Endothelial cell of umbilical vein (primary cell): ENCODE results near the gene PEX10. TPM values are rescaled to one million over a fixed set of nuclear protein-coding genes. Genes with fewer than 3 reads are reported as not detected.

ENCODE experiments used
- BruUV-seq: library from RNA; stranded (reverse); fragments of 400-500 nt; replicated peaks from 2 replicates; lab custom pipeline; 2021; lab: Mats Ljungman, UMichigan
- CTCF ChIA-PET: fragments of 300-600, 350-600 bp; sonication (Branson Sonifier 250); formaldehyde crosslinking; loops from one replicate; lab custom pipeline; 2021; ENCODE audit warnings: antibody characterized with exemption, inconsistent platforms; lab: Charles Lee
- POLR2A ChIA-PET: fragments of 300-600, 350-600 bp; sonication (Branson Sonifier 250); formaldehyde crosslinking; loops from one replicate; lab custom pipeline; 2021; ENCODE audit warnings: antibody characterized with exemption, inconsistent platforms; lab: Charles Lee
- DNase-seq: peaks from one replicate; pipeline ENCODE4 v3.0.0-alpha.2; 2011; ENCODE audit warnings: low read depth, low spot score
- FAIRE-seq: peaks from 2 replicates; lab custom pipeline; 2011; peaks lifted over from hg19 to GRCh38; lab: Jason Lieb, UNC
- H2AFZ ChIP-seq: 2 replicates; pipeline ENCODE4 v1.6.0; 2012; ENCODE audit warnings: low read depth, low read length, control low read depth, inconsistent platforms
- H3K27ac ChIP-seq: 2 replicates; pipeline ENCODE4 v1.5.1; 2011; ENCODE audit warnings: low read depth, mild to moderate bottlenecking, control low read depth, low read length, moderate library complexity; ENCODE audit not compliant: insufficient read depth
- H3K27me3 ChIP-seq, 2 experiments: 2 replicates each; pipeline versions ENCODE4 v1.6.0 to v1.6.1; 2011; ENCODE audit warnings: low read length in 2 of 2, mixed read lengths in 1 of 2; ENCODE audit not compliant: control insufficient read depth in 2 of 2, insufficient read depth in 2 of 2
- H3K36me3 ChIP-seq, 2 experiments: 2 replicates in 1 of 2; 3 replicates in 1 of 2; pipeline ENCODE4 v1.5.1; 2011; ENCODE audit warnings: low read length in 2 of 2, mild to moderate bottlenecking in 1 of 2, moderate library complexity in 1 of 2; ENCODE audit not compliant: control insufficient read depth in 2 of 2, insufficient read depth in 2 of 2; ENCODE audit errors: extremely low read depth in 1 of 2
- H3K4me1 ChIP-seq: 3 replicates; pipeline ENCODE4 v1.5.1; 2011; ENCODE audit warnings: mild to moderate bottlenecking, low read length; ENCODE audit not compliant: control insufficient read depth, insufficient read depth; ENCODE audit errors: extremely low read depth
- H3K4me2 ChIP-seq: 2 replicates; pipeline ENCODE4 v1.6.1; 2011; ENCODE audit warnings: low read length, control low read depth, mixed read lengths; ENCODE audit not compliant: insufficient read depth
- H3K4me3 ChIP-seq, 3 experiments: fragments of 200-600 bp in 1 of 3; sonication (generic), shearing (Covaris generic) in 1 of 3; replicated peaks in 1 of 3; 2 replicates each; pipeline ENCODE4 v1.5.1; 2011 to 2016; ENCODE audit warnings: control low read depth in 3 of 3, low read length in 3 of 3, mild to moderate bottlenecking in 2 of 3, inconsistent platforms in 1 of 3, low read depth in 1 of 3, moderate library complexity in 1 of 3; ENCODE audit not compliant: insufficient read depth in 1 of 3
- H3K79me2 ChIP-seq: 2 replicates; pipeline ENCODE4 v1.6.0; 2012; ENCODE audit warnings: low read length, inconsistent platforms; ENCODE audit not compliant: control insufficient read depth, insufficient read depth
- H3K9ac ChIP-seq: replicated peaks from 2 replicates; pipeline ENCODE3; 2011; ENCODE audit warnings: low read length, control low read depth; ENCODE audit not compliant: insufficient read depth; ENCODE audit errors: extremely low read depth
- H3K9me1 ChIP-seq: replicated peaks from 3 replicates; pipeline ENCODE4 v1.6.0; 2011; ENCODE audit warnings: mild to moderate bottlenecking, low read length; ENCODE audit not compliant: control insufficient read depth, insufficient read depth; ENCODE audit errors: extremely low read depth
- H3K9me3 ChIP-seq: replicated peaks from 2 replicates; pipeline ENCODE4 v1.5.1; 2012; ENCODE audit warnings: low read length, inconsistent platforms; ENCODE audit not compliant: control insufficient read depth, insufficient read depth
- H4K20me1 ChIP-seq: replicated peaks from 2 replicates; pipeline ENCODE3; 2011; ENCODE audit warnings: mild to moderate bottlenecking, low read length; ENCODE audit not compliant: control insufficient read depth, insufficient read depth; ENCODE audit errors: extremely low read depth
- CTCF ChIP-seq, 2 donors: IDR thresholded peaks; 1 replicate in 1 of 2; 2 replicates in 1 of 2; pipeline ENCODE4 v1.5.1; 2011; ENCODE audit warnings: low read length in 2 of 2, mild to moderate bottlenecking in 2 of 2, moderate library complexity in 2 of 2, control low read depth in 1 of 2, inconsistent platforms in 1 of 2, low read depth in 1 of 2; ENCODE audit not compliant: insufficient read depth in 1 of 2; ENCODE audit errors: extremely low read depth in 1 of 2
- EZH2 ChIP-seq: IDR thresholded peaks from 2 replicates; pipeline ENCODE4 v1.6.1; 2012; ENCODE audit warnings: borderline replicate concordance, low read depth, mild to moderate bottlenecking, moderate library complexity, low read length, inconsistent platforms; ENCODE audit not compliant: severe bottlenecking
- FOS ChIP-seq: IDR thresholded peaks from 2 replicates; pipeline ENCODE4 v1.6.1; 2011; ENCODE audit warnings: mild to moderate bottlenecking, low read length, moderate library complexity, borderline replicate concordance; ENCODE audit not compliant: insufficient read depth
- GATA2 ChIP-seq: IDR thresholded peaks from 2 replicates; pipeline ENCODE4 v1.7.0; 2011; ENCODE audit warnings: low read depth, mild to moderate bottlenecking, moderate library complexity, mixed read lengths, low read length; ENCODE audit not compliant: insufficient read length, insufficient read depth
- JUN ChIP-seq: IDR thresholded peaks from 2 replicates; pipeline ENCODE4 v1.6.1; 2011; ENCODE audit warnings: borderline replicate concordance, low read depth; ENCODE audit not compliant: insufficient read length, insufficient read depth
- MYC ChIP-seq: IDR thresholded peaks from one replicate; pipeline ENCODE4 v1.6.1; 2011; ENCODE audit warnings: mild to moderate bottlenecking, low read depth, low read length
- POLR2A ChIP-seq: IDR thresholded peaks from 2 replicates; pipeline ENCODE4 v1.6.1; 2012; ENCODE audit warnings: low read depth, mild to moderate bottlenecking, control low read depth, low read length
- POLR2AphosphoS5 ChIP-seq: IDR thresholded peaks from 2 replicates; pipeline ENCODE4 v1.6.1; 2012; ENCODE audit warnings: low read depth, mild to moderate bottlenecking, control low read depth, low read length, moderate library complexity; ENCODE audit not compliant: insufficient read depth
- dilution Hi-C: fragments of 300-500 bp; cut with MboI; formaldehyde crosslinking; loops from one replicate; pipeline ENCODE4 v1.15.0; 2019; ENCODE audit warnings: low sequenced_read_pairs; ENCODE audit not compliant: extremely low pct_ligation_motif_present
- intact Hi-C: fragments of 100-400 bp; cut with micrococcal nuclease; formaldehyde crosslinking; loops from one replicate; pipeline ENCODE4 v1.10.0; 2022
- polyA plus RNA-seq, 4 experiments: library from polyadenylated mRNA; depleted of rRNA in 3 of 4; stranded (reverse) in 3 of 4; unstranded in 1 of 4; fragments of >200 nt; gene quantifications; 2 replicates each; pipeline versions ENCODE4 v1.2.1 to v1.2.3, GENCODE V29; 2011 to 2012; ENCODE audit warnings: missing spikeins in 1 of 4
- total RNA-seq: library from RNA; stranded (reverse); gene quantifications from 2 replicates; pipeline ENCODE4 v1.2.3, GENCODE V29; 2021
- TF ChIP-seq, protein P1 (sequence below): IDR thresholded peaks from 2 replicates; pipeline ENCODE4 v1.6.1; 2011; ENCODE audit not compliant: insufficient read depth, insufficient read length

The PEX10 gene
- total and polyA plus RNA-seq, 2 donors (not counting 3 experiments of a cell fraction or from before 2014, with no cell fraction given): 25.1 to 26.7 TPM

DNA sequence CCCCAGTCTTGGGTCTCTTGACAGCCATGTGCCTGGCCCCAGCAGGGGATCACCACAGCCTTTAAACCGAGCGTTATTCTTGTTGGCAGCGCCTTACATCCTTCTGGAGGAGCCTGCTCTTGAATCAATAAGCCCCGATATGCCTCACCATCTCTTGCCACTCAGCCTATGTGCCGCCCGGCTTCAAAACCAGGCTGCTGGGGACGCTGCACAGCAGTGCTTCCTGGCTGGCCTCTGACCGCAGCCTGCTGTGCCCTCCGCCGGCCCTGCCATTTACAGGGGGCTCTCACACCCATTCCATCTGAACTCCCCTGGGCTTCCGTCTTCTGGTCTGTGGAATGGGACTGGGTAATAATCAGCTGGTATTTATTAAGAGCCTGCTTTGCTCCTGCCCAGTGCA is 3.0 kb upstream of the PEX10 start:
- no peak overlapping the region for H3K4me2 ChIP-seq
- H3K36me3 ChIP-seq: no peaks in the 10 kb centered on the region
- dilution Hi-C loops: no loop called here
- DNase-seq (no peak), FAIRE-seq (no peak)
- intact Hi-C loops: loop anchor here (2.0 kb wide), 1 partner anchor 111 kb away; the partner anchor contains the start of gene PANK4
- no peaks in the 10 kb centered on the region for H3K9me3 ChIP-seq
- peaks cover 4% of the 10 kb centered on the region for H3K79me2 ChIP-seq
- no peak overlapping the region for H3K4me3 ChIP-seq
- TF ChIP-seq FOS (no peak), GATA2 (no peak), POLR2A (no peak), EZH2 (no peak), POLR2AphosphoS5 (no peak), CTCF (IDR thresholded peaks at IDR 0.05; ENCODE audit: extremely low read depth in 1 of 2, insufficient read depth in 1 of 2, low read depth in 1 of 2, low read length in 2 of 2) (no peak), JUN (no peak), MYC (no peak)
- TF ChIP-seq, protein P1, sequence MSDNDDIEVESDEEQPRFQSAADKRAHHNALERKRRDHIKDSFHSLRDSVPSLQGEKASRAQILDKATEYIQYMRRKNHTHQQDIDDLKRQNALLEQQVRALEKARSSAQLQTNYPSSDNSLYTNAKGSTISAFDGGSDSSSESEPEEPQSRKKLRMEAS: no peak
- H4K20me1 ChIP-seq: no peaks in the 10 kb centered on the region
- H2AFZ ChIP-seq: no peak overlapping the region
- ChIA-PET POLR2A (no interaction called here), CTCF (interaction anchor here (0.7 to 2.0 kb wide), 7 partner anchors 40 to 1008 kb away, joined by 3 to 34 read pairs (median 8); partner anchors contain the start of gene TNFRSF14)
- H3K4me1 ChIP-seq: peaks cover 10% of the 10 kb centered on the region
- no peaks in the 10 kb centered on the region for H3K27me3 ChIP-seq
- BruUV-seq: no TSS peak
- H3K27ac ChIP-seq: no peak overlapping the region
- no peak overlapping the region for H3K9ac ChIP-seq
- no peaks in the 10 kb centered on the region for H3K9me1 ChIP-seq
